H1 (cell line): ENCODE measurements around the gene TPSAB1. TPM values are rescaled to one million over a fixed set of nuclear protein-coding genes. Genes with fewer than 3 reads are reported as not detected.

Experiments used
- CTCF ChIA-PET: fragments of 300-600 bp; sonication (Branson Sonifier 250); formaldehyde crosslinking; loops from one replicate; lab custom pipeline; 2021; ENCODE audit not compliant: partially characterized antibody; lab: Charles Lee
- POLR2A ChIA-PET: fragments of 300-600 bp; sonication (Branson Sonifier 250); formaldehyde crosslinking; loops from one replicate; lab custom pipeline; 2021; ENCODE audit warnings: inconsistent platforms; ENCODE audit not compliant: partially characterized antibody; lab: Charles Lee
- DNase-seq, 2 experiments: peaks; one replicate each; pipeline versions ENCODE4 v3.0.0 to v3.0.0-alpha.2; 2010 to 2022; ENCODE audit warnings: low spot score in 2 of 2, low read depth in 1 of 2, mixed read lengths in 1 of 2
- FAIRE-seq: peaks from 2 replicates; lab custom pipeline; 2011; peaks lifted over from hg19 to GRCh38; lab: Jason Lieb, UNC
- H2AFZ ChIP-seq: 2 replicates; pipeline ENCODE4 v1.8.1; 2012; ENCODE audit warnings: low read length, inconsistent platforms
- H2AK5ac ChIP-seq: 2 replicates; pipeline ENCODE4 v1.6.1; 2013; ENCODE audit warnings: low read depth, low read length
- H2BK120ac ChIP-seq: replicated peaks from 2 replicates; pipeline ENCODE3; 2013; ENCODE audit warnings: low read depth, low read length, inconsistent platforms
- H2BK12ac ChIP-seq: 2 replicates; pipeline ENCODE4 v1.6.1; 2013; ENCODE audit warnings: low read depth, low read length
- H2BK15ac ChIP-seq: 2 replicates; pipeline ENCODE4 v1.6.1; 2013; ENCODE audit warnings: low read length
- H2BK20ac ChIP-seq: 2 replicates; pipeline ENCODE4 v1.6.1; 2013; ENCODE audit warnings: low read length
- H2BK5ac ChIP-seq: 2 replicates; pipeline ENCODE4 v1.6.1; 2013; ENCODE audit warnings: low read depth, low read length
- H3K14ac ChIP-seq: 2 replicates; pipeline ENCODE4 v1.6.1; 2013; ENCODE audit warnings: inconsistent platforms; ENCODE audit not compliant: insufficient read length
- H3K18ac ChIP-seq: 2 replicates; pipeline ENCODE4 v1.6.1; 2013; ENCODE audit warnings: low read length; ENCODE audit errors: extremely low read depth
- H3K23ac ChIP-seq: 2 replicates; pipeline ENCODE4 v1.6.1; 2013; ENCODE audit warnings: inconsistent platforms; ENCODE audit not compliant: insufficient read length
- H3K23me2 ChIP-seq: 2 replicates; pipeline ENCODE4 v1.6.1; 2013; ENCODE audit warnings: low read depth, low read length
- H3K27ac ChIP-seq: 2 replicates; pipeline ENCODE4 v1.6.1; 2011; ENCODE audit warnings: low read depth, low read length, inconsistent platforms
- H3K27me3 ChIP-seq, 4 experiments: replicated peaks in 1 of 4; 1 replicate in 1 of 4; 2 replicates in 3 of 4; pipeline versions ENCODE4 v1.6.1 to v1.8.1; 2011 to 2013; ENCODE audit warnings: low read length in 3 of 4, mild to moderate bottlenecking in 3 of 4, inconsistent platforms in 2 of 4, mixed read lengths in 2 of 4, moderate library complexity in 1 of 4; ENCODE audit not compliant: control insufficient read depth in 3 of 4, insufficient read depth in 3 of 4; ENCODE audit errors: extremely low read depth in 1 of 4
- H3K36me3 ChIP-seq, 4 experiments: 2 replicates each; pipeline versions ENCODE4 v1.6.1 to v1.8.1; 2011 to 2013; ENCODE audit warnings: mild to moderate bottlenecking in 4 of 4, low read length in 3 of 4, moderate library complexity in 2 of 4, control low read depth in 1 of 4, inconsistent platforms in 1 of 4; ENCODE audit not compliant: insufficient read depth in 4 of 4, control insufficient read depth in 2 of 4
- H3K4ac ChIP-seq: replicated peaks from 2 replicates; pipeline ENCODE3; 2013; ENCODE audit warnings: low read length, low read depth, mixed read lengths, inconsistent platforms; ENCODE audit not compliant: insufficient read length
- H3K4me1 ChIP-seq, 4 experiments: replicated peaks in 1 of 4; 1 replicate in 1 of 4; 2 replicates in 3 of 4; pipeline versions ENCODE4 v1.6.1 to v1.8.1; 2011 to 2013; ENCODE audit warnings: low read length in 3 of 4, inconsistent platforms in 2 of 4, mixed read lengths in 1 of 4; ENCODE audit not compliant: insufficient read depth in 4 of 4, control insufficient read depth in 3 of 4
- H3K4me2 ChIP-seq, 2 experiments: 2 replicates each; pipeline versions ENCODE4 v1.6.1 to v1.8.1; 2011 to 2013; ENCODE audit warnings: low read depth in 2 of 2, low read length in 2 of 2, control low read depth in 1 of 2, inconsistent platforms in 1 of 2, mild to moderate bottlenecking in 1 of 2; ENCODE audit not compliant: insufficient read depth in 1 of 2
- H3K4me3 ChIP-seq, 4 experiments: fragments of 200-600, 300-600 bp in 1 of 4; sonication (generic), shearing (Covaris generic), sonication (Bioruptor Twin) in 1 of 4; 2 replicates each; pipeline versions ENCODE4 v1.5.1 to v1.8.1; 2011 to 2016; ENCODE audit warnings: low read length in 4 of 4, low read depth in 3 of 4, control low read depth in 2 of 4, inconsistent platforms in 2 of 4, mild to moderate bottlenecking in 2 of 4, mixed read lengths in 1 of 4, moderate library complexity in 1 of 4; ENCODE audit not compliant: insufficient read depth in 2 of 4; ENCODE audit errors: extremely low read depth in 1 of 4
- H3K56ac ChIP-seq: replicated peaks from 2 replicates; pipeline ENCODE3; 2013; ENCODE audit warnings: low read depth, mild to moderate bottlenecking, mixed read lengths, low read length, inconsistent platforms; ENCODE audit not compliant: insufficient read length
- H3K79me1 ChIP-seq: 2 replicates; pipeline ENCODE4 v1.6.1; 2013; ENCODE audit warnings: low read depth, low read length, control low read depth
- H3K79me2 ChIP-seq, 2 experiments: 2 replicates each; pipeline versions ENCODE4 v1.6.1 to v1.8.1; 2012 to 2013; ENCODE audit warnings: low read length in 2 of 2, mild to moderate bottlenecking in 2 of 2, inconsistent platforms in 1 of 2; ENCODE audit not compliant: insufficient read depth in 2 of 2, control insufficient read depth in 1 of 2
- H3K9ac ChIP-seq, 4 experiments: replicated peaks in 1 of 4; 1 replicate in 1 of 4; 2 replicates in 3 of 4; pipeline versions ENCODE4 v1.6.1 to v1.8.1; 2011 to 2013; ENCODE audit warnings: low read depth in 3 of 4, low read length in 3 of 4, control low read depth in 2 of 4, mild to moderate bottlenecking in 2 of 4, moderate library complexity in 2 of 4, inconsistent platforms in 1 of 4; ENCODE audit errors: extremely low read depth in 1 of 4
- H3K9me3 ChIP-seq, 2 experiments: 2 replicates each; pipeline versions ENCODE4 v1.6.1 to v1.8.1; 2012 to 2013; ENCODE audit warnings: mild to moderate bottlenecking in 2 of 2, moderate library complexity in 2 of 2, control low read depth in 1 of 2, inconsistent platforms in 1 of 2, low read depth in 1 of 2, low read length in 1 of 2, mixed read lengths in 1 of 2; ENCODE audit not compliant: insufficient read depth in 2 of 2
- H4K20me1 ChIP-seq, 2 experiments: replicated peaks in 1 of 2; 2 replicates each; pipeline versions ENCODE3 to v1.8.1; 2011 to 2013; ENCODE audit warnings: inconsistent platforms in 2 of 2, low read length in 2 of 2, mild to moderate bottlenecking in 1 of 2; ENCODE audit not compliant: insufficient read depth in 2 of 2, control insufficient read depth in 1 of 2
- H4K5ac ChIP-seq: 2 replicates; pipeline ENCODE4 v1.6.1; 2013; ENCODE audit warnings: low read length, low read depth, mixed read lengths, inconsistent platforms; ENCODE audit not compliant: insufficient read length
- H4K8ac ChIP-seq: 2 replicates; pipeline ENCODE4 v1.8.0; 2013; ENCODE audit warnings: mild to moderate bottlenecking, moderate library complexity, low read length, inconsistent platforms; ENCODE audit not compliant: insufficient read depth; ENCODE audit errors: extremely low read depth
- H4K91ac ChIP-seq: replicated peaks from 2 replicates; pipeline ENCODE3; 2013; ENCODE audit warnings: low read length, mixed read lengths, inconsistent platforms; ENCODE audit not compliant: insufficient read length
- RFX5 ChIP-seq: IDR thresholded peaks from 2 replicates; pipeline ENCODE4 v1.6.1; 2011; ENCODE audit warnings: low read depth, low read length, improper control_type of control experiment, borderline replicate concordance
- WGBS, 2 experiments: shearing (Covaris generic) in 1 of 2; methylation state at CpG; one replicate each; pipeline versions ENCODE4 v1.1.6 to v1.1.7; 2013 to 2015; ENCODE audit warnings: low lambda C conversion rate in 2 of 2, mixed read lengths in 2 of 2, inconsistent platforms in 1 of 2, low coverage in 1 of 2, missing lambda C conversion rate in 1 of 2; ENCODE audit not compliant: insufficient replicate concordance in 2 of 2, insufficient coverage in 1 of 2, insufficient read length in 1 of 2; ENCODE audit errors: extremely low coverage in 1 of 2, missing lambda C conversion rate in 1 of 2; 5-methylcytosine and 5-hydroxymethylcytosine counted together
- polyA plus RNA-seq, 7 experiments: library from polyadenylated mRNA; depleted of rRNA in 3 of 7; stranded (reverse) in 5 of 7; unstranded in 2 of 7; fragments of >200 nt in 5 of 7; fragments of 200-250 nt in 2 of 7; gene quantifications; 1 replicate in 5 of 7; 2 replicates in 1 of 7; 4 replicates in 1 of 7; pipeline versions ENCODE4 v1.2.1 to v1.2.3, GENCODE V29; 2011 to 2013; ENCODE audit warnings: missing spikeins in 2 of 7, mixed read lengths in 2 of 7
- total RNA-seq: library from RNA; stranded (reverse); fragmentation: NEBNext Ultra II Directional; extraction: Animal tissue kit (Norgen Biotek cat#: 25700); gene quantifications from 2 replicates; pipeline ENCODE4 v1.2.1, GENCODE V29; 2021

TPSAB1 gene
- total and polyA plus RNA-seq, 2 of the 8 experiments (the other 6 are each of a cell fraction or from before 2014, with no cell fraction given): 0.09 TPM; not detected in 1

- Histone ChIP-seq H3K4me2 (no peak overlapping the region), H3K9ac (no peak overlapping the region), H3K4ac (no peak overlapping the region), H2AK5ac (no peak overlapping the region), H3K36me3 (no peaks in the 10 kb centered on the region), H3K4me1 (peaks cover 0 to 18% (median 10%) of the 10 kb centered on the region in 4 experiments; a peak in 6 of 7 replicates), H3K18ac (no peak overlapping the region), H3K23me2 (no peaks in the 10 kb centered on the region), H3K27ac (no peak overlapping the region), H2BK12ac (no peak overlapping the region), H4K5ac (no peak overlapping the region), H4K8ac (no peak overlapping the region; the same call in 1 of the 2 replicates), H2BK5ac (no peak overlapping the region; the same call in 1 of the 2 replicates), H2BK20ac (no peak overlapping the region), H3K79me1 (no peaks in the 10 kb centered on the region), H4K20me1 (no peaks in the 10 kb centered on the region), H3K27me3 (peaks cover 3 to 5% (median 5%) of the 10 kb centered on the region in 4 experiments; a peak in 3 of 7 replicates), H3K79me2 (no peaks in the 10 kb centered on the region), H3K14ac (no peak overlapping the region), H2BK120ac (no peak overlapping the region), H3K23ac (no peak overlapping the region), H2AFZ (no peak overlapping the region), H3K9me3 (no peaks in the 10 kb centered on the region), H3K4me3 (no peak overlapping the region), H2BK15ac (no peak overlapping the region), H3K56ac (no peak overlapping the region), H4K91ac (no peak overlapping the region)
- POLR2A ChIA-PET: interaction anchor here (1.3 kb wide), 1 partner anchor 9 kb away, joined by 4 read pairs; no protein-coding TSS in a partner anchor
- DNase-seq: no peak
- FAIRE-seq: no peak
- 87% methylated on average over 14 of the region's 17 CpGs; no CpG with 5 or more reads in 1 of the 2 experiments for WGBS, 2 experiments
- CTCF ChIA-PET: interaction anchor here (0.7 to 1.8 kb wide), 4 partner anchors 16 to 29 kb away, joined by 3 to 11 read pairs (median 4); no protein-coding TSS in a partner anchor
- TF ChIP-seq RFX5: no peak
These were observed 42.8 kb downstream of the TPSAB1 start for GRCh38 chr16:1283296-1283695.
